Hepatocyte (in vitro differentiated cells): Measurements from ENCODE around the gene IRF5. TPM values are rescaled to one million over a fixed set of nuclear protein-coding genes. Genes with fewer than 3 reads are reported as not detected.

Experiments used
- DNase-seq: peaks from one replicate; pipeline ENCODE4 v3.0.0-alpha.2; 2016; ENCODE audit warnings: low spot score
- H2AFZ ChIP-seq: fragments of 200-600 bp; sonication (generic); 2 replicates; pipeline ENCODE4 v1.6.0; 2016; ENCODE audit warnings: antibody characterized with exemption, mild to moderate bottlenecking
- H3K27ac ChIP-seq: fragments of 200-600 bp; sonication (generic); 2 replicates; pipeline ENCODE4 v1.5.1; 2016; ENCODE audit warnings: mild to moderate bottlenecking
- H3K27me3 ChIP-seq: fragments of 200-600 bp; sonication (generic); 2 replicates; pipeline ENCODE4 v1.6.1; 2016
- H3K36me3 ChIP-seq: fragments of 200-600 bp; sonication (generic); replicated peaks from 2 replicates; pipeline ENCODE4 v1.5.1; 2016; ENCODE audit warnings: low read depth; ENCODE audit not compliant: insufficient read depth
- H3K4me1 ChIP-seq: fragments of 200-600 bp; sonication (generic); 2 replicates; pipeline ENCODE4 v1.5.1; 2016; ENCODE audit warnings: mild to moderate bottlenecking, moderate library complexity; ENCODE audit not compliant: insufficient read depth
- H3K4me2 ChIP-seq: fragments of 200-600 bp; sonication (generic); 2 replicates; pipeline ENCODE4 v1.6.0; 2016
- H3K4me3 ChIP-seq: fragments of 200-600 bp; sonication (generic); 2 replicates; pipeline ENCODE4 v1.5.1; 2016; ENCODE audit warnings: mild to moderate bottlenecking
- H3K79me2 ChIP-seq: fragments of 200-600 bp; sonication (generic); 2 replicates; pipeline ENCODE4 v1.6.0; 2017; ENCODE audit warnings: mild to moderate bottlenecking
- H3K9me2 ChIP-seq: fragments of 200-600 bp; sonication (generic); replicated peaks from 2 replicates; pipeline ENCODE4 v1.6.0; 2017; ENCODE audit warnings: mild to moderate bottlenecking; ENCODE audit not compliant: insufficient read depth
- H3K9me3 ChIP-seq: fragments of 200-600 bp; sonication (generic); 2 replicates; pipeline ENCODE4 v1.5.1; 2016; ENCODE audit warnings: low read depth, mild to moderate bottlenecking
- H4K20me1 ChIP-seq: fragments of 200-600 bp; sonication (generic); 2 replicates; pipeline ENCODE4 v1.6.0; 2016; ENCODE audit warnings: mild to moderate bottlenecking; ENCODE audit not compliant: insufficient read depth, poor library complexity, severe bottlenecking
- CTCF ChIP-seq: fragments of 200-600 bp; sonication (generic); IDR thresholded peaks from 2 replicates; pipeline ENCODE4 v1.5.1; 2016; ENCODE audit warnings: antibody characterized with exemption, mild to moderate bottlenecking; ENCODE audit not compliant: poor library complexity
- EZH2 ChIP-seq: fragments of 200-600 bp; sonication (generic); IDR thresholded peaks from 2 replicates; pipeline ENCODE4 v1.6.1; 2016; ENCODE audit warnings: antibody characterized with exemption, mild to moderate bottlenecking, borderline replicate concordance
- EZH2phosphoT487 ChIP-seq: fragments of 200-600 bp; sonication (generic); IDR thresholded peaks from one replicate; pipeline ENCODE4 v1.6.1; 2018; ENCODE audit warnings: antibody characterized with exemption, mild to moderate bottlenecking, low read depth, moderate library complexity; ENCODE audit not compliant: unreplicated experiment, severe bottlenecking
- WGBS: methylation state at CpG from one replicate; pipeline ENCODE4 v1.1.6; 2016; ENCODE audit warnings: low lambda C conversion rate; ENCODE audit errors: missing lambda C conversion rate; 5-methylcytosine and 5-hydroxymethylcytosine counted together
- polyA plus RNA-seq: library from polyadenylated mRNA; unstranded; fragments of >200 nt; fragmentation: Nextera tagmentation; extraction: Ambion mirVana; gene quantifications from 2 replicates; pipeline ENCODE4 v1.2.1, GENCODE V29; 2016
- total RNA-seq: library from RNA; depleted of rRNA; stranded (reverse); fragments of >200 nt; gene quantifications from 2 replicates; pipeline ENCODE4 v1.2.3, GENCODE V29; 2014

Gene IRF5
- total and polyA plus RNA-seq, 2 experiments from 2014 or later = 0.73 TPM; not detected in 1

GRCh38 chr7:128928159-128928813 is 9.4 kb upstream of the IRF5 start:
- no peak overlapping the region for H3K4me3 ChIP-seq
- no peak overlapping the region for H2AFZ ChIP-seq
- TF ChIP-seq EZH2phosphoT487 (no peak), EZH2 (no peak), CTCF (no peak)
- no peaks in the 10 kb centered on the region for H3K36me3 ChIP-seq
- no peaks in the 10 kb centered on the region for H3K4me1 ChIP-seq
- H3K27ac ChIP-seq = no peak overlapping the region
- no peak overlapping the region for H3K4me2 ChIP-seq
- no peaks in the 10 kb centered on the region for H4K20me1 ChIP-seq
- H3K79me2 ChIP-seq = no peaks in the 10 kb centered on the region
- H3K27me3 ChIP-seq = peaks cover 3% of the 10 kb centered on the region
- H3K9me2 ChIP-seq = no peaks in the 10 kb centered on the region
- no peak for DNase-seq
- no peaks in the 10 kb centered on the region for H3K9me3 ChIP-seq
- 94% methylated on average over 8 of the region's 8 CpGs for WGBS

DNA sequence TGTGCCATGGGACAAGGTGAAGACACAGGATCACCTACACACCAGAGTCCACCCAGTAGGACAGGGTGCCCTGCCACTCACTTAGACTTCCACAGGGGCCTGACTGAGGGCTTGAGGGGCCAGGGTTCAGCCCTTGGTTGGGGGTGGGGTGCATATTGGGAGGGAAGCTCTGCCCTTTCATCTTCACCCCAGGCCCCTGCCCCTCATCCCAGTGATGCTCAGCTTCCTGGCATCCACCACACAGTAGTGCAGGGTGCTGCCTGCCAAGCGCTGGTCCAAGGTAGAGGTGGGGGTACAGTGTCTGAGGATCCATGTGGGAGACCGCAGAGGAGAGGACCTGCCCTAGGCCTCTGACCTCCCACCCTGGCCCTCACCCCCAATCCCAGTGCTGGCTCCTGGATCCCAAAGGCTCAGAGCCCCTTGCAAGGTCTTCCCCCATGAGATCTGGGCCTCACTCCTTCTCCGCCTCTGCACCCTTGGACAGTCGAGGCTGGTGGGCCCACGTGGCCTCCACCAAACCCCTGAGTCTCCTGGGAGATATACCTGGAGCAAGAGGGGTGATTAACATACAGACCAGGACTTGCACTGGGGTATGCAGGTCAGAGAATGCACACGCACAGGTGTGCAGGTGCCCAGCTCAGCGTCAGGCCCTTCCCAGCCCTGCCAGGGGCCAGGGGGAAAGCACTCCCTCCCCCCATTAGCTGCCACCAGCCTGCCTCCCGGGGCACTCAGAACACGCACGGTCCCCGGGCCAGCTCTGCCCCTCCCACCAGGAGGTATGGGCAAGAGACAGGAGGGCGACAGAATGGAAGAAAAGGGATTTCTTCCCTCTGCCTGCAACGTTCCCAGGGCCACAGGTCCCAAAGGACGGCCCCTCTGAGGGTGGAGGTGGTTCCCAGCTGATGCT is 8.6 kb upstream of the IRF5 start:
- Histone ChIP-seq H3K9me2 (no peaks in the 10 kb centered on the region), H3K4me1 (no peaks in the 10 kb centered on the region), H3K27me3 (peaks cover 2% of the 10 kb centered on the region), H2AFZ (no peak overlapping the region), H3K27ac (no peak overlapping the region), H3K4me3 (no peak overlapping the region), H3K4me2 (no peak overlapping the region), H3K9me3 (no peaks in the 10 kb centered on the region), H4K20me1 (no peaks in the 10 kb centered on the region), H3K79me2 (no peaks in the 10 kb centered on the region), H3K36me3 (no peaks in the 10 kb centered on the region)
- no peak for DNase-seq
- no peak for TF ChIP-seq EZH2phosphoT487
- no peak for TF ChIP-seq EZH2
- TF ChIP-seq CTCF = no peak
- whole genome bisulfite sequencing = 81% methylated on average over 12 of the region's 14 CpGs

GRCh38 chr7:128931190-128931798 is 6.4 kb upstream of the IRF5 start:
- Histone ChIP-seq H3K9me2 (no peaks in the 10 kb centered on the region), H3K27ac (no peak overlapping the region), H3K27me3 (peaks cover under 1% of the 10 kb centered on the region), H3K4me1 (no peaks in the 10 kb centered on the region), H4K20me1 (no peaks in the 10 kb centered on the region), H3K79me2 (no peaks in the 10 kb centered on the region), H3K36me3 (no peaks in the 10 kb centered on the region), H3K4me2 (no peak overlapping the region), H2AFZ (no peak overlapping the region), H3K9me3 (no peaks in the 10 kb centered on the region), H3K4me3 (no peak overlapping the region)
- DNase-seq = no peak
- 94% methylated on average over 17 of the region's 18 CpGs for WGBS
- no peak for TF ChIP-seq CTCF
- TF ChIP-seq EZH2 = no peak
- no peak for TF ChIP-seq EZH2phosphoT487
